Limb (tissue), 2 donors: ENCODE measurements around the gene BEND4.
"Not testable (repeated sequence)": the region's sequence is repeated elsewhere in the genome, so short reads cannot be mapped to it uniquely, and the experiment has no call there.

Source experiments
- DNase-seq, 2 donors: peaks; one replicate each; pipeline ENCODE4 v3.0.0-alpha.2; 2016; ENCODE audit errors: extremely low spot score in 2 of 2

Gene BEND4

DNA sequence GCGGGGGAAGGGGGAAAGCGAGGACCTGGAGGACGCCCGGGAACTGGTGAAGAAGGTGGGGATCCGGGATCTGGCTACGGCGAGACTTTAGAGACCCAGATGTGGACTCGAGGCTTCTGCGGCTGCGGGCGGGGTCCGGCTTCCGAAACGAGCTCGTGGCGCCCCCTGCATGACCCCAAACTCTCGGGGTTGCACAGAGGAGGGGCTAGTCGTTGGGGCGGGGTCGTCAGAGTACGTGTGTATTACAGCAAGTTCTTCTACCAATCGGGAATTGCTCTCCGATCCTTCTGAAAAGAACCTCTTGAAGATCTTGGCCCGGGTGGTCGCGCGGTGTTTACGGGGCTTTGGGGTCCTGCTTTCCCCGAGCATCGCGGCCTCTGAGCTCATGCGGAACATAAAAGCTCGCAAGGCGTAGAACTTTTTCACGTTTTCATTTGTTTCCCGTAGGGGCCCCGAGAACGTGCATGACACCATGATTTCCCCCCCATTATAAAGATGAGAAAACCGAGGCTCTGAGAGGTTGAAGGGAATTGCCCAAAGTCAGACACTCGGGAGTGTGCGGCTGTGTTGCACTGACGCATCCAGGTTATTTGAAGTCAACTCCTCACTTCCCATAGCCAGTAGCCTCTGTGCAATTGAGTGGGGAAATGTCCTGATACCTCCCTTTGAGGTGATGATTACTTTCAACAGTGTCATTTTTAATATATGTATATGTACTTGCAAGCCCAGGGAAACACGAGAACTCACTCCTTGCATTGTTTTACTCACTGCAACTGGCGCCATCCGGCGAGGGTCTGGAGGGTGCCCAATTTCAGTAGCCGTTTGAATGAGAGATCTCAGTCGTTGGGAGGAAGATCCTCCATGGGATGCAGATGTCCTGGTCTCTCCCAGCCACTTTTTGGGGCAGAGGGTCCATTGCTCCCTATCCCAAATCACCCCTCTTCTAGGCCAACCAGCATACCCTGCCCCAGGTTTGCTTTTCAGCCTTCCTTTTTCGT lies at the start of gene BEND4:
BEND4 (minus strand) TSS at position 149 of the 998 bp plus-strand sequence. CDS start 512 bp downstream, outside the sequence.
- DNase-seq, result peak; percentile 3 to 71

DNA sequence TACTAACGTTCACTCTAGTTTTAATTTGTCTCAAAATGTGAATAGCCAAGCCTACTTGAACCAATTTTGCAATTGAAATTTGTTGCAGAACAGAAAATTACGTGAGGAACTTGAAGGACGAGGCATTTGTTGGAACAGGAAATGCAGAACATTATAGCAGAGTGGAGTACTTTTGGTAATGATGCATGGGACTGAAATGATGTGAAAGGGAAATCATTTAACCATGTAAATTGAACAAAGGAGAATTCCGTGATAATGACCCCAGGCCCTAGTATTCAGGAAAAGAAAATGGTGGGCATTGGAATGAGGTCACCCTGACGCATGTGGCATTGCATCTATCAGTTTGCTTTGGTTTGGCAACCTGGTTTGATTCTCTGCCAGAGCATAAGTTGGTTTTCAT lies 44.9 kb upstream of the BEND4 start:
- no peak for DNase-seq

DNA sequence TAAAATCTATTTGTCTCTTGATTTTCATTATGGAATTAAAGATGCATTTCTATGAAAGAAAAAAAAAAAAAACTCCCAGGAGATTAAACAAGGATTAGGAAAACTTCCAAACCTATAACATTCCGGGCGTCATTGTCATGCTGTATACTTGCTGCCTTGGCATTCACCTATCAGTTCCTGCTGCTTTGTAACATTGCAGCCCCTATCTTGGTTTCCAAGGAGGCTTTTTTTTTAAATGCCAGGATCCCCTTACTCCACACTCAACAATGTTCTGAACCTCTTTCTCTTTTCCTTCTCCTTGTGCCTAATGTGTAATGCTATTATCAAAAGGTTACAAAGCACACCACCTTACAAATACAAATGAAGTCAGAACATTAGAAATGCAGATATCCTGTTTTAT lies 20.5 kb upstream of the BEND4 start:
- no peak for DNase-seq

DNA sequence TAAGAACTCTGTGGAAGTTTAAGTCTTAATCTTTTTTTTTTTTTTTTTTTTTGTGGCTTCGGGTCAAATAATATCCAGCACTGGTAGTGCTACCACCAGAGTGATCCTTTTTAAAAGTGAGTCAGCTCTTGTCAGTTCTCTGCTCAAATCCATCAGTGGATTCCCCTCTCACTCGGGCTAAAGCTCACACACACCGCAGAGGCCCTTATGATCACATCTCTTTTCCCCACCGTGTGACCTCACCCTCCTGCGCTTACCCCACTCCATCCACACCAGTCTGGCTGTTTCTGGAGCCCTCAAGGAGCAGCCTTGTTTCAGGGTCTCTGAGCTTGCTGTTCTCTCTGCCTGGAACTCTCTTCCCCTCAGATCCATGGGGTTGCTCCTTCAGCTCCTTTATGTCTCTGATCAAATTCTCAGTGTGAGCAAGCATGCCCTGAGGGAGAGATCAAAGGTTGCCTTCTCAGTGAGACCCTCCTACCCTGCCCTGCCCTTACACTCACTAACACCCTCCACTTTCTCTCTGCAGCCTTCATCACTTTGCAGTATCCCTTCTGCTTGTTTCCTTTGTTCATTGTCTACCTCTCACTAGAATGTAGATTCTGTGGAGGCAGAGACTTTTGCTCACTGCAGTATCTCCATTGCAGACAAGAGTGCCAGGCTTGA lies 19.8 kb upstream of the BEND4 start:
- DNase-seq, result no peak

GRCh38 chr4:42167709-42168108 lies 15.3 kb upstream of the BEND4 start:
- DNase-seq, result no peak

DNA sequence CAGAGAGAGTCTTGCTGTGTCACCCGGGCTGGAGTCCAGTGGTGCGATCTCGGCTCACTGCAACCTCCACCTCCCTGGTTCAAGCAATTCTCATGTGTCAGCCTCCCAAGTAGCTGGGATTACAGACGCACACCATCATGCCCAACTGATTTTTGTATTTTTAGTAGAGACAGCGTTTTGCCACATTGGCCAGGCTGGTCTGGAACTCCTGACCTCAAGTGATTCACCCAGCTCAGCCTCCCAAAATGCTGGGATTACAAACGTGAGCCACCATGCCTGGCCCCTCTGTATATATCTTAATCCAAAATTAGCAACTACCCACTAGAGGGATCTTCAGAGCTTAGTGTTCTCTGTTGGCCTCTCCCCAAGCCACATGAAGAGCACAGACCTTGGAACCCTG lies 13.7 kb upstream of the BEND4 start:
- not testable (repeated sequence) for DNase-seq

- no peak for DNase-seq
Measured at GRCh38 chr4:42159271-42160001, 7.0 kb upstream of the BEND4 start.

GRCh38 chr4:42151568-42152506 lies 618 bp downstream of the BEND4 start:
- peak in 1 of 2 donors; percentile 76 for DNase-seq

DNA sequence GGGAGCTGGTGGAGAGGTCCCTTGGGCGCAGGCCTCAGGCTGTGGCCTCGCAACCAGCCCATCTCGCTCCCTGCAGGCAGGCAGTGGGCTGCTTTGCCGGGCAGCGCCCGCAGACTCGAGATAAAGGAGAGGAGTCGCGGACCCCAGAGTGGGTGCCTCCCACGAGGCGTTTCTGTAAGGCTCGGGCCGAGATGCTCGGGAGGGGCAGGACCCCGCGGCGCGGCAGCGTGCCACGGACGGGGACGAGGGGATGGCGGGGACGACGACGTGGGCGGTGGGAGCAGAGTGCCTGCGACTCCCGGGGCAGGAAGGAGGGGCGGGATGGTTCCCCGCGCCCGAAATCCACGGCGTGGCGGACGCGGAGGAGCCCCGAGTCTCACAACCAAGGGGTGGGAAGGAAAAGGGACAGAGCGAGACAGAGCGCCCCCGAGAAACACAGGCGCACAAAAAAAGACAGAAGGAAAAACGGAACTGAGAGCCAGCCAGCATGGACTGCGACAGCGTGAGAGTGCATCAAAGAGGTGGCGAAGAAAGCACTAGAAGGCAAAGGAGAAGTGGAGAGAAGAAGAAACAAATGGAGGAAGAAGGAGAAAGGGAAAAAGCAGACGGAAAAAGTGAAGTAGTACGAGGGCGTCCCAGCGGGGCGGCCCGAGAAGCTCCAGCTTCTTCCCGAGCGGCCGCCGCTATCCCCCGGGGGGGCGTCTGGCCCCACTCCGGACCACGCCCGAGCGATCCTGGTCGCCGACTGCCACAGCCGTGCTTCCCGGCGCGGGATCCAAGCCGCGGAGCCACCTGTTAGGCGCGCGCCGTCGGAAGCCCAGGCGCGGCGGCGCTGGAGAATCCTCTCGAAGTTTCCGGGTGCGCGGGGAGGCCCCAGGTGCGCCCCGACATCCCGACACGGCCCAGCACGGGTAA lies 1.5 kb downstream of the BEND4 start:
- DNase-seq, result no peak

GRCh38 chr4:42149004-42149403 lies 3.5 kb downstream of the BEND4 start:
- no peak for DNase-seq

- no peak for DNase-seq
Measured at GRCh38 chr4:42148425-42148824, 4.0 kb downstream of the BEND4 start.

- DNase-seq, result no peak
Measured at GRCh38 chr4:42144028-42144427, 8.4 kb downstream of the BEND4 start.

GRCh38 chr4:42142591-42142990 lies 9.9 kb downstream of the BEND4 start:
- DNase-seq, result no peak

GRCh38 chr4:42136371-42136770 lies 16.1 kb downstream of the BEND4 start:
- no peak for DNase-seq

- DNase-seq, result no peak
Measured at GRCh38 chr4:42133006-42133405, 19.4 kb downstream of the BEND4 start.

GRCh38 chr4:42132099-42132498 lies 20.4 kb downstream of the BEND4 start:
- DNase-seq, result no peak

DNA sequence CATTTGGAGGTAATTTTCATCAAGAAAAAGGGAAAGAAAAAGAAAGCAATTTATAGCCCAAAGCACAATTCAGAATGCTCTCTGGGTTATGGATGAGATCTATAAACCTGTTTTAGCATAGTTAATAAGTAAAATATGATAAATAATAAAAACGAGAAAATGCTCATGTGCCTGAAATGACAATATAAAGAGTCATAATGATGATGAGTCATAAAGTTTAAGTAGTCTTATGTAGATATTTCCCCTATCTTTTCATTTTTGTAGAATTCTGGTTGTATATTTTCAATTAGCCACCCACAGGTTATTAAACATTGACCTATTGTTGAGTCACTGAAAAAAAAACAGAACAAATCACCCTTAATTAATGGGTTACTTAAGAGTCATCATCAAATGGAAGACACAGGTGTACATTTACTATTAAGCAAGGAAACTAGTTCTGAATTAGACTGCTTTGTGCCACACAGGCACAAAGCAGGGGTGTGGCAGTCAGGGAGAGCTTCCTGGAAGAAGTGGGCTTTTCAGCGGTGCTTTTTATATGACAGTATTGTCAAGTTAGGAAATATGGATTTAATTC lies 29.3 kb downstream of the BEND4 start:
- no peak for DNase-seq

GRCh38 chr4:42122237-42122636 lies 30.2 kb downstream of the BEND4 start:
- DNase-seq, result no peak

GRCh38 chr4:42119886-42120285 lies 32.6 kb downstream of the BEND4 start:
- no peak for DNase-seq
